Fibroblast of the conjunctiva (primary cell): ENCODE measurements around the gene KRTAP9-4.
"Not testable (repeated sequence)": the region's sequence is repeated elsewhere in the genome, so short reads cannot be mapped to it uniquely, and the experiment has no call there.

Experiments
- DNase-seq: peaks from one replicate; pipeline ENCODE4 v3.0.0-alpha.2; 2010; ENCODE audit warnings: low read depth

KRTAP9-4 gene

DNA sequence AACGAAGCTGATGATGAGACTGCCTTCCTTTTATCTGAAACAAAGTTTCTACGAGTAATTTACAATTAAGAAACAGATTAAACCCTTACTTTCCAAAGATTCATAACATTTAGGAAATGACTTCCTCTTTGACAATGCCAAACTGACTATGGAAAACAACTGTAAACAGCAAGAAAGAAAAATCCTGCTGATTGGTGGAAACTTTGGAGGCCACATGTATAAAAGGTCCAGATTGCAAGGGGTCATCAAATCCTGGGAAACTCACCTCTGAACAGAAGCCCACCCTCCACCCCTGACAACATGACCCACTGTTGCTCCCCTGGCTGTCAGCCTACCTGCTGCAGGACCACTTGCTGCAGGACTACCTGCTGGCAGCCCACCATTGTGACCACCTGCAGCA, 15.6 kb downstream of the KRTAP9-4 start, which contains the start of gene KRTAP9-6:
TSS of gene KRTAP9-6 (plus strand) at position 301 of the 400 bp plus-strand sequence. CDS start at position 301, 0 bp downstream.
- DNase-seq = no peak

DNA sequence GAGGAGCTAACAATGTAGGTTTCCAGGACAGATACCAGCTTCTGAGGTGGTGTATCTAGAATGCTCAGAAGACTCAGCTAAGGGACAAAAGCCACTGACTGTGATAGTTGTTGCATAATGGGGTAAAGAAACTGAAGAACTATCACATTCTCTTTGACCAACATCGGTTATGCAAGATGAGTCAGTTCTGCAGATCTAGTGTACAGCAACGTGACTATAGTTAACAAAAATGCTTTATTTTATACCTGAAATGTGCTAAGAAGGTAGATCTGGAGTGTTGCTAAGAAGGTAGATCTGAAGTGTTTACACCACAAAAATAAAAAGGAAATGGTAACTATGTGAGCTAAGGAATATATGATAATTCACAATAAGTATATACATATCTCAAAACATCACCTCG, 18.2 kb downstream of the KRTAP9-4 start:
- DNase-seq = no peak

GRCh38 chr17:41271323-41271722, 21.8 kb downstream of the KRTAP9-4 start:
- DNase-seq = not testable (repeated sequence)

DNA sequence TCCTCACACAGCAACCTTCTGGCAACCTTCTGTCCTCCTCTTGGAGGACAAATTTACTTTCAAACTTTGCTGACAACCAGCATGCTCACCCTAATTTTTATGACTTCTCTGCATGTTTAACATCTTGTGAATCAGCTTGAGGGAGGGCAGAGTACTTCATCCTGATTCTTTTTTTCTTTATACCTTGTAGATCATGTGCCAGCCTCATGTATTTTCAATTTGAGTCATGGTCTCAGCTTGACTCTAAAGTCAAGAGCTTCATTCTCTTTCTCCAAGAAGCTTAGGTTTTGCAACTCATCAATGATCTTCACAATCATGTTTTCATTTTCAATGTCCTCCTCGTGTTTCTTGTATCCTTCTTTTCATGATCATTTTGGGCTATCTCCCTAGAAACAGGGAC, 22.4 kb downstream of the KRTAP9-4 start:
- no peak for DNase-seq

DNA sequence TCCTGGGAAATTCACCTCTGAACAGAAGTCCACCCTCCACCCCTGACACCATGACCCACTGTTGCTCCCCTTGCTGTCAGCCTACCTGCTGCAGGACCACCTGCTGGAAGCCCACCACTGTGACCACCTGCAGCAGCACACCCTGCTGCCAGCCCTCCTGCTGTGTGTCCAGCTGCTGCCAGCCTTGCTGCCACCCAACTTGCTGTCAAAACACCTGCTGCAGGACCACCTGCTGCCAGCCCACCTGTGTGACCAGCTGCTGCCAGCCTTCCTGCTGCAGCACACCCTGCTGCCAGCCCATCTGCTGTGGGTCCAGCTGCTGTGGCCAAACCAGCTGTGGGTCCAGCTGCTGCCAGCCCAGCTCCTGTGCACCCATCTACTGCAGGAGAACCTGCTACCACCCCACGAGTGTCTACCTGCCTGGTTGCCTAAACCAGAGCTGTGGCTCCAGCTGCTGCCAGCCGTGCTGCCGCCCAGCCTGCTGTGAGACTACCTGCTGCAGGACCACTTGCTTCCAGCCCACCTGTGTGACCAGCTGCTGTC, 26.2 kb downstream of the KRTAP9-4 start, which contains the start of gene KRTAP9-7:
TSS of gene KRTAP9-7 (plus strand) at position 51 of the 543 bp plus-strand sequence. CDS start at position 51, 0 bp downstream.
- not testable (repeated sequence) for DNase-seq

GRCh38 chr17:41278176-41278955, 28.9 kb downstream of the KRTAP9-4 start:
- no peak for DNase-seq

GRCh38 chr17:41284043-41284442, 34.6 kb downstream of the KRTAP9-4 start:
- DNase-seq = no peak

- no peak for DNase-seq
Measured at GRCh38 chr17:41284546-41284945, 35.1 kb downstream of the KRTAP9-4 start.

DNA sequence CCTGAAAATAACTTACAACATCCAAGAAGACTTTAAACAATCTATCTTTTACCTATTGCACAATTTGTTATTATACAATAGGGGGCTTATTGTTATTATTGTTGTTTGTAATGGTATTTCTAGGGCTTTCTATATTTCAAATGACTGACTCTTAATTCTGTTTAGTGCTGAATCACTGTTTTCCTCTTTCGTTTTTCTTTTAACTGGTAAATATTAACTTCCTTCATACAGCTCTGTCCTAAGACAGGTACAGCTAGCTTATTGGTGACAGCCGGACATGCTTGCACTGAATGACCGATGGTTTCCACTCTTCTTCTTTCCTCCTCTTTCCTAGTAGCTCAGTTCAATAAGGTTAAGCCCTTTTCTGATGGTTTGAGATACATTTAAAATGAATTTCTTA, 37.6 kb downstream of the KRTAP9-4 start:
- no peak for DNase-seq

DNA sequence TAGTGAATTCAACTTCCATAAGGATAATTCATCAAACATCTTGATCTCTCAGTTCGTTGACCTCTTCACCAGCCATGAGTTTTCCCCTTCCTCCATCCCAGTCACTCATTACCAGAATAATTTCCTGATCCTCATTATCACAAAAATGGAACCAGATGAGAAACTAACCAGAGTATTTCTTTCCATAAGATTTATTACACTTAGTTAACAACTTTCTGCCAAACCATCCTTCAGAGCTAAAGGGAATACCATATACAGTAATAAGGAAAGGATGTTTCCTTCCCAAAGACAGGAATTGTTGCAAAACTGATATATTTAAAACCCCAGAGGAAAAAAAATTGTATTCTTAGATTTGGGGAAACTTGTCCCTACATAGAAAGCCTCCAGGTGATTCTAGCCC, 44.5 kb downstream of the KRTAP9-4 start:
- no peak for DNase-seq

- DNase-seq = no peak
Measured at GRCh38 chr17:41296846-41297245, 47.4 kb downstream of the KRTAP9-4 start.

- no peak for DNase-seq
Measured at GRCh38 chr17:41298458-41299135, 49.1 kb downstream of the KRTAP9-4 start.
